Epithelial cell of prostate (primary cell): Measurements from ENCODE around the gene POLR2A.
A peak's percentile ranks its signal among the peaks of the same experiment; 100 is the strongest.

Experiments used
- DNase-seq: peaks from one replicate; pipeline ENCODE4 v3.0.0-alpha.2; 2011; ENCODE audit warnings: low read depth, low spot score
- H3K27ac ChIP-seq: fragments of 450-650 bp; 2 replicates; pipeline ENCODE4 v1.5.1; 2017; ENCODE audit warnings: mild to moderate bottlenecking

The POLR2A gene

GRCh38 chr17:7484067-7484918 is at the start of gene POLR2A:
POLR2A (plus strand) TSS chr17:7484366.
- H3K27ac ChIP-seq = peak within 1 kb of the TSS; percentile 87
- DNase-seq = peak; percentile 80

- H3K27ac ChIP-seq = peak overlapping the region; percentile 89
- no peak for DNase-seq
These were observed 48.2 kb upstream of the POLR2A start for GRCh38 chr17:7435676-7436555.

GRCh38 chr17:7436556-7437368 is 47.4 kb upstream of the POLR2A start:
- H3K27ac ChIP-seq = peak overlapping the region; percentile 89
- peak; percentile 72 for DNase-seq

GRCh38 chr17:7437369-7437863 is 46.8 kb upstream of the POLR2A start:
- H3K27ac ChIP-seq = peak overlapping the region; percentile 89
- no peak for DNase-seq

GRCh38 chr17:7437950-7438614 is 46.1 kb upstream of the POLR2A start:
- DNase-seq = no peak

GRCh38 chr17:7438656-7439460 is 45.3 kb upstream of the POLR2A start:
- DNase-seq = no peak
- peak overlapping the region; percentile 89 for H3K27ac ChIP-seq

More at GRCh38 chr17:7437950-7438614, 46.1 kb upstream of the POLR2A start:
- peak overlapping the region; percentile 89 for H3K27ac ChIP-seq

GRCh38 chr17:7439462-7440112 is 44.6 kb upstream of the POLR2A start, which contains the start of gene FGF11:
FGF11 (plus strand) TSS chr17:7439512; CDS start chr17:7439621, 109 bp downstream.
- DNase-seq = no peak
- peak within 1 kb of the TSS; percentile 89 for H3K27ac ChIP-seq

- peak overlapping the region; percentile 89 for H3K27ac ChIP-seq
- no peak for DNase-seq
These were observed 43.9 kb upstream of the POLR2A start for GRCh38 chr17:7440113-7440833.

- no peak for DNase-seq
- peak overlapping the region; percentile 89 for H3K27ac ChIP-seq
These were observed 43.4 kb upstream of the POLR2A start for GRCh38 chr17:7440834-7441195.

- H3K27ac ChIP-seq = no peak overlapping the region
- no peak for DNase-seq
These were observed 42.9 kb upstream of the POLR2A start for GRCh38 chr17:7441266-7441665.

GRCh38 chr17:7442142-7442541 is 42.0 kb upstream of the POLR2A start:
- DNase-seq = no peak
- H3K27ac ChIP-seq = peak overlapping the region; percentile 94

- DNase-seq = peak; percentile 72
- H3K27ac ChIP-seq = peak overlapping the region; percentile 94
These were observed 40.4 kb upstream of the POLR2A start for GRCh38 chr17:7443499-7444485.

GRCh38 chr17:7444682-7445618 is 39.2 kb upstream of the POLR2A start, which contains the start of gene CHRNB1:
CHRNB1 (plus strand) TSS chr17:7445061; CDS start chr17:7445128, 67 bp downstream.
- no peak for DNase-seq
- peak within 1 kb of the TSS; percentile 94 for H3K27ac ChIP-seq

- H3K27ac ChIP-seq = peak overlapping the region; percentile 94
- no peak for DNase-seq
These were observed 38.6 kb upstream of the POLR2A start for GRCh38 chr17:7445619-7445968.

- H3K27ac ChIP-seq = no peak overlapping the region
- DNase-seq = no peak
These were observed 35.7 kb upstream of the POLR2A start for GRCh38 chr17:7448461-7448860.
